Heart left ventricle (tissue), 16 donors: ENCODE data around the gene TMEM184B. TPM values are rescaled to one million over a fixed set of nuclear protein-coding genes. Genes with fewer than 3 reads are reported as not detected.
A peak's percentile ranks its signal among the peaks of the same experiment; 100 is the strongest.

Experiments
- ATAC-seq, 4 donors: fragments of 200-7000 bp; cut with Tn5 transposase; one replicate each; pipeline ENCODE4 v1.9.1; 2020 to 2022; ENCODE audit warnings: moderate library complexity in 4 of 4, mild to moderate bottlenecking in 3 of 4, moderate number of reproducible peaks in 1 of 4
- DNase-seq, 5 donors: peaks; one replicate each; pipeline ENCODE4 v3.0.0-alpha.2; 2020
- H3K27ac ChIP-seq, 12 donors: fragments of 200-600 bp; sonication (generic) in 4 of 12; one replicate each; pipeline versions ENCODE4 v1.5.0 to v1.8.0; 2016 to 2022; ENCODE audit warnings: mild to moderate bottlenecking in 2 of 12
- H3K27me3 ChIP-seq, 9 donors: fragments of 200-600 bp; sonication (generic) in 2 of 9; one replicate each; pipeline versions ENCODE4 v1.5.1 to v1.8.0; 2016 to 2022; ENCODE audit warnings: mild to moderate bottlenecking in 3 of 9
- H3K36me3 ChIP-seq, 9 donors: fragments of 200-600 bp; sonication (generic) in 2 of 9; one replicate each; pipeline versions ENCODE4 v1.5.0 to v1.8.0; 2018 to 2022; ENCODE audit warnings: mild to moderate bottlenecking in 2 of 9
- H3K4me1 ChIP-seq, 12 donors: fragments of 200-600 bp; sonication (generic) in 4 of 12; one replicate each; pipeline versions ENCODE4 v1.5.0 to v1.8.0; 2016 to 2022; ENCODE audit warnings: mild to moderate bottlenecking in 3 of 12
- H3K4me3 ChIP-seq, 12 donors: fragments of 200-600 bp; sonication (generic) in 4 of 12; one replicate each; pipeline versions ENCODE4 v1.5.0 to v1.8.0; 2017 to 2022; ENCODE audit warnings: mild to moderate bottlenecking in 9 of 12, moderate library complexity in 4 of 12
- H3K9me3 ChIP-seq, 12 donors: fragments of 200-600 bp; sonication (generic) in 4 of 12; one replicate each; pipeline versions ENCODE4 v1.5.0 to v1.8.0; 2016 to 2022; ENCODE audit warnings: mild to moderate bottlenecking in 1 of 12
- POLR2A ChIP-seq, 2 donors: fragments of 450-650 bp; IDR thresholded peaks; one replicate each; pipeline ENCODE4 v1.6.1; 2017; ENCODE audit warnings: antibody characterized with exemption in 2 of 2, mild to moderate bottlenecking in 2 of 2, moderate library complexity in 2 of 2
- WGBS, 4 donors: extraction: QIAGEN DNeasy Blood & Tissue Kit in 2 of 4; methylation state at CpG; one replicate each; pipeline versions ENCODE4 v1.1.5 to v1.1.7; 2013 to 2018; 5-methylcytosine and 5-hydroxymethylcytosine counted together
- intact Hi-C, 10 donors: fragments of 100-400 bp; cut with DNase I; formaldehyde crosslinking; loops; one replicate each; pipeline versions ENCODE4 v1.11.1 to v1.14.2; 2022
- polyA plus RNA-seq, 2 donors: library from polyadenylated mRNA; stranded (reverse); fragments of 200-250 nt; gene quantifications; one replicate each; pipeline ENCODE4 v1.2.3, GENCODE V29; 2013
- total RNA-seq, 9 donors: library from RNA; depleted of rRNA in 2 of 9; stranded (reverse); fragments of >200 nt in 2 of 9; fragmentation: NEBNext Ultra II Directional in 3 of 9; extraction: Animal tissue kit (Norgen Biotek cat#: 25700) in 3 of 9; gene quantifications; one replicate each; pipeline versions ENCODE4 v1.1.0 to v1.2.4, GENCODE V29; 2016 to 2023
- TF ChIP-seq, protein P1 (sequence below), 12 donors: fragments of 200-600 bp; sonication (generic) in 4 of 12; IDR thresholded peaks; one replicate each; pipeline versions ENCODE4 v1.5.0 to v1.8.0; 2018 to 2022; ENCODE audit warnings: antibody characterized with exemption in 12 of 12, mild to moderate bottlenecking in 5 of 12
- donor health status: ischemic (EF 13 %, LVEDD 7.1; RV severe dilation, severe dysfunction).
- donor health status: healthy with polysubstance abuse.
- donor health status: DM: no; HTN: yes; CAD: no.
- donor health status: DM: no; HTN: no; CAD: no.
- donor health status: ischemic (EF 25% LVEDD 6.9; RV normal size, moderate dysfunction).
- donor health status: ischemic (EF 25% LVEDD 5.7; RV mildly dilated, moderate dysfunction).
- donor health status: healthy.
- donor health status: DM: yes; HTN: yes; CAD: no.
- donor health status: ischemic (EF 35%, LVEDD 5.7; RV mildly dilated, moderate dysfunction).
- donor health status: nonischemic (EF 11% LVEDD 7.7; RV severe dilation, severe dysfunction).
- donor health status: DM: yes; HTN: yes; CAD: no.
- donor health status: PGD.
- donor health status: ischemic (EF 29% LVEDD 5.4; RV normal size, mild dysfunction).
- donor health status: nonischemic (EF 23%, LVEDD 6.1; RV moderate dilation, normal function).

TMEM184B gene
- total and polyA plus RNA-seq, 11 donors: 19.5 to 103 (median 47.0) TPM

DNA sequence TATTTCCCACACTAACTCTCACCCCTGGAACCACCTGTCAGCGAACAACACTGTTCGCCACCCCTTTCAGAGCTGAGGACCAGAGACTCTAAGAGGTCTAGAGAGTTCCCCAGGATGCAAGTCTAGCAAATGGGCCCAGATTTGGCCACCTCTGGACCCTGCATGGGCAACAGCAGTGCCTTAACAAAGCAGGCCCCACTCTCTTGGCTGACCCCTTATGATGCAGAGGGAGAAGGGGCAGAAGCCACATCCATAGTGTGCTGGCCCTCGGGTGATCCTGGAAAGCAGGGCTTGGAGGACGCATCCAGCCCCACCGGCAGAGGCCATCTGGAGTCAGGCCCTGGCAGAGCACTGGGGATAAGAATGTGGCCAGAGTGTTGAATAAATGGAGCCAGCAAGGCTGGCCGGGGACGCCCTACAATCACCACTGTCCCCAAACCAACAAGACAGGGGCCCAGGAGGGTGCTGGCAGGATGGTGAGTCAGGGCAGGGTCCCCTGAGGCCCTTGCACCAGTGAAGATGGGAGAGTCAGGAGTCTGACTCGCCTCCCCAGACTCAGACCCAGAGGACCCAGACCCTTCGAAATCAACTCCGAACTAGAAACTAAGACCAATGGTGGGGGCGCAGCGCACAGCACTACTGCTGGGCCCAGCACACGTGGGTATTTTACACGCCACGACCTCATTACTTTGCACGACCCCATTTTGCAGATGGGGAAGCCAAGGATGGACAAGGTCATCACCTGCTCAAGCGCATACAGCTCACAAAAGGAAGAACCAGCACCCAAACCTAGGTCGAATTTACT lies 37.9 kb upstream of the TMEM184B start:
- H3K27ac ChIP-seq: peak overlapping the region; percentile 14 to 100 (median 98)
- H3K9me3 ChIP-seq: no peaks in the 10 kb centered on the region
- WGBS, 4 donors: 54 to 67% (median 60%) methylated on average over 15 to 18 of the region's 18 CpGs
- intact Hi-C loops: loop anchor here in 5 of 10 donors (5.0 kb wide), 3 partner anchors 38 to 87 kb away; partner anchors contain the start of gene TMEM184B (in 4 of the 5)
- H3K4me3 ChIP-seq: peak overlapping the region in 2 of 12 donors; percentile 8 to 28
- peak in 2 of 4 donors; percentile 8 to 23 for ATAC-seq
- DNase-seq: peak in 1 of 5 donors; percentile 59
- H3K4me1 ChIP-seq: peaks cover 26 to 100% (median 94%) of the 10 kb centered on the region in 12 donors
- H3K27me3 ChIP-seq: no peaks in the 10 kb centered on the region
- no peak for TF ChIP-seq POLR2A (IDR thresholded peaks at IDR 0.05)
- TF ChIP-seq, protein P1, sequence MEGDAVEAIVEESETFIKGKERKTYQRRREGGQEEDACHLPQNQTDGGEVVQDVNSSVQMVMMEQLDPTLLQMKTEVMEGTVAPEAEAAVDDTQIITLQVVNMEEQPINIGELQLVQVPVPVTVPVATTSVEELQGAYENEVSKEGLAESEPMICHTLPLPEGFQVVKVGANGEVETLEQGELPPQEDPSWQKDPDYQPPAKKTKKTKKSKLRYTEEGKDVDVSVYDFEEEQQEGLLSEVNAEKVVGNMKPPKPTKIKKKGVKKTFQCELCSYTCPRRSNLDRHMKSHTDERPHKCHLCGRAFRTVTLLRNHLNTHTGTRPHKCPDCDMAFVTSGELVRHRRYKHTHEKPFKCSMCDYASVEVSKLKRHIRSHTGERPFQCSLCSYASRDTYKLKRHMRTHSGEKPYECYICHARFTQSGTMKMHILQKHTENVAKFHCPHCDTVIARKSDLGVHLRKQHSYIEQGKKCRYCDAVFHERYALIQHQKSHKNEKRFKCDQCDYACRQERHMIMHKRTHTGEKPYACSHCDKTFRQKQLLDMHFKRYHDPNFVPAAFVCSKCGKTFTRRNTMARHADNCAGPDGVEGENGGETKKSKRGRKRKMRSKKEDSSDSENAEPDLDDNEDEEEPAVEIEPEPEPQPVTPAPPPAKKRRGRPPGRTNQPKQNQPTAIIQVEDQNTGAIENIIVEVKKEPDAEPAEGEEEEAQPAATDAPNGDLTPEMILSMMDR (IDR thresholded peaks at IDR 0.05): no peak
- H3K36me3 ChIP-seq: peaks cover 0 to 48% (median 38%) of the 10 kb centered on the region in 9 donors

GRCh38 chr22:38309614-38310517 lies 37.1 kb upstream of the TMEM184B start:
- H3K9me3 ChIP-seq: no peaks in the 10 kb centered on the region
- peak overlapping the region; percentile 14 to 100 (median 98) for H3K27ac ChIP-seq
- peak overlapping the region in 2 of 12 donors; percentile 8 to 12 for H3K4me3 ChIP-seq
- TF ChIP-seq, protein P1 (IDR thresholded peaks at IDR 0.05): no peak
- TF ChIP-seq POLR2A (IDR thresholded peaks at IDR 0.05): no peak
- H3K36me3 ChIP-seq: peaks cover 0 to 48% (median 38%) of the 10 kb centered on the region in 9 donors
- no peaks in the 10 kb centered on the region for H3K27me3 ChIP-seq
- WGBS, 4 donors: 43 to 58% (median 46%) methylated on average over 15 to 18 of the region's 18 CpGs
- DNase-seq (no peak), ATAC-seq (peak in 2 of 4 donors; percentile 32 to 49)
- intact Hi-C loops: loop anchor here in 7 of 10 donors (5.0 to 10.0 kb wide), 4 partner anchors 38 to 87 kb away; partner anchors contain the start of gene TMEM184B (in 6 of the 7)
- H3K4me1 ChIP-seq: peaks cover 30 to 100% (median 97%) of the 10 kb centered on the region in 12 donors

DNA sequence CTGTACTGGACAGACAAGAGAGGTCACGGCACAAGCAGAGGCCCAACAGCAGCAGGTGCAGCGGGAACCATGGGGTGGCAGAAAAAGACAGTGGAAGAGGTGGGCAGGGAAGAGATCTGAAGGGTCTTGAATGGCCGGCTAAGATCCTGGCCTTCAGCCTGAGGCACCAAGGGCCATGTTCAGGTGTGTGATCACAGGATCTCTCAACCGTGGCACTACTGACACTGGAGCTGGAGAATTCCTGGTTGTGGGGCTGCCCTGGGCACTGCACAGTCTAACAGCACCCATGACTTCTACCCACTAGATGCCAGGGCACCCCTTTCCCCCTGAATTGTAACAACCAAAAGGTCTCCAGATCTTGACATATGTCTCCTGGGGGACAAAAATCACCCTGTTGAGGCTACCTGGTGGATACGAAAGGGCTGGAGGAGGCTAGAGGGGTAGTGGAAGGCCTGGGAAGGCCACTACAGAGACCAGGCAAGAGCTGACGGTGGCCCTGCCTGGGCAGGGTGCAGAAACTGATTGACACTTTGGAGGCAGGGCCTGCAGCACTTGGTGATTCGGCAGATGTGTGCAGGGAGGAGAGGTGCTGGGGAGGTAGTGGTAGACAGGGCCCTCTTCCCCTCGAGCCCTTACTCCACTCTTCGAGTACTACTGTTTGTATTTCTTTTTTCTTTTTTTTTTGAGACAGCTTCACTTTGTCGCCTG lies 36.1 kb upstream of the TMEM184B start:
- Histone ChIP-seq H3K36me3 (peaks cover 0 to 53% (median 38%) of the 10 kb centered on the region in 9 donors), H3K4me1 (peaks cover 27 to 100% (median 97%) of the 10 kb centered on the region in 12 donors), H3K27ac (peak overlapping the region in 11 of 12 donors; percentile 43 to 100 (median 97)), H3K9me3 (no peaks in the 10 kb centered on the region), H3K4me3 (no peak overlapping the region), H3K27me3 (no peaks in the 10 kb centered on the region)
- TF ChIP-seq, protein P1 (IDR thresholded peaks at IDR 0.05): no peak
- ATAC-seq: peak in 1 of 4 donors; percentile 5
- DNase-seq: peak in 1 of 5 donors; percentile 55
- intact Hi-C loops: loop anchor here in 3 of 10 donors (5.0 to 10.0 kb wide), 3 partner anchors 37 to 47 kb away; partner anchors contain the start of gene TMEM184B (in 2 of the 3)
- WGBS, 4 donors: 58 to 69% (median 59%) methylated on average over 9 to 10 of the region's 10 CpGs
